HG03039 (cell line): ENCODE data around the gene PRAMEF5.
"Not testable (repeated sequence)": the region's sequence is repeated elsewhere in the genome, so short reads cannot be mapped to it uniquely, and the experiment has no call there.

Experiments used
- ATAC-seq: cut with Tn5 transposase; IDR thresholded peaks from one replicate; pipeline ENCODE4 v1.9.1; 2021; ENCODE audit warnings: mild to moderate bottlenecking, moderate library complexity; ENCODE audit not compliant: unreplicated experiment

PRAMEF5 gene

DNA sequence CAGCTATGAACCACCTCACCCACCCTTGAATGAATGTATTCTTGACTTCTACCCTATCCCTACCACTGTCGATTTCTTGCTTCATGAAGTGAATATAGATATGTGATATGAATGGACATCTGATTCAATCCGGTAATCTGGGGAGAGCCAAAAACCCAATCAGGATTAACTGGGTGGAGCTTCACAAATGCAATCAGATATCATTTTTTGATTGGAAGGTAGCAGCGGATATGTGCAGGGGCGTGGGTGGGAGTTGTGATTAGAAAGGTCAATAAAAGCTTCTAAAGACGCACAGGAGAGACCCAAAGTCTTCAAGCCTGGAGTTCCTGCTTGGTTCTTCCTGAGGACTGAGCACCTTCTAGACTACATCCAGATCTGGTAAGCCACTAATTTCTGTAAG lies at the start of gene PRAMEF5:
TSS of gene PRAMEF5 (plus strand) at position 301 of the 400 bp plus-strand sequence. CDS start 5,071 bp downstream, outside the sequence.
- not testable (repeated sequence) for ATAC-seq

GRCh38 chr1:13208712-13209111 lies 45.3 kb upstream of the PRAMEF5 start:
- ATAC-seq: not testable (repeated sequence)

- ATAC-seq: not testable (repeated sequence)
Observed at GRCh38 chr1:13216619-13217018, 37.4 kb upstream of the PRAMEF5 start.

DNA sequence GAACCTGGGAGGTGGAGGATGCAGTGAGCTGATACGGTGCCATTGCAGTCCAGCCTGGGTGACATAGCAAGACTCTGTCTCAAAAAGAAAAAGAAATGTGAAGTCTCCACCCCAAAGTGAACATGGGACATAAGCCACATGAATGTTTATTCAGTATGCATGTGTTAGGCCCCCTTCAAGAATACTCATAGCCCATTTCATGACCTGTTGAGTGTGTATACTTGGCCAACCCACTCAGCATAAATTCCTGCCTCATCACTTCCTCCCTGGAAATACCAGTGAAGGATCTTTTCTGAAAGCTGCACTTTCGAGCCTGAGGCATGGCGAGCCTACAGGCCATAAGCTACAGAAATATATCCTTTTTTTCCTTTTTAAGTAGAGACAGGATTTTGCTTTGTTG lies 34.8 kb upstream of the PRAMEF5 start:
- ATAC-seq: not testable (repeated sequence)

DNA sequence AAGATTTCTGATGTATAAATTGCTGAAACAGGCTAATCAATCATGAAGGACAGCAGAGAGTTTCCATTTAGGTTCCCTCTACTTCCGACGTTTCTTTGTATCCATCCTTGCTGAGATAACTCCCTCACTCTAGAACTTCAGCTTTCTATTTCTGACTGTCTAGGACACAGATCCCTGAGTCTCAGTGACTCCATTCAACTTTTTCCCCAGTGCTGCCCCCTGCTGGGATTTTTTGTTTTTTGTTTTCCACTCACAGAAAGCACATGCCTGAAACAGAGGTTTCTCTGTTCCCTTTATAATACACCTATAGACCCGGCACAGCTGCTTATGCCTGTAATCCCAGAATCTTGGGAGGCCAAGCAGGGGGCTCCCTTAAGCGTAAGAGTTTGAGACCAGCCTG lies 31.2 kb upstream of the PRAMEF5 start:
- ATAC-seq: not testable (repeated sequence)

DNA sequence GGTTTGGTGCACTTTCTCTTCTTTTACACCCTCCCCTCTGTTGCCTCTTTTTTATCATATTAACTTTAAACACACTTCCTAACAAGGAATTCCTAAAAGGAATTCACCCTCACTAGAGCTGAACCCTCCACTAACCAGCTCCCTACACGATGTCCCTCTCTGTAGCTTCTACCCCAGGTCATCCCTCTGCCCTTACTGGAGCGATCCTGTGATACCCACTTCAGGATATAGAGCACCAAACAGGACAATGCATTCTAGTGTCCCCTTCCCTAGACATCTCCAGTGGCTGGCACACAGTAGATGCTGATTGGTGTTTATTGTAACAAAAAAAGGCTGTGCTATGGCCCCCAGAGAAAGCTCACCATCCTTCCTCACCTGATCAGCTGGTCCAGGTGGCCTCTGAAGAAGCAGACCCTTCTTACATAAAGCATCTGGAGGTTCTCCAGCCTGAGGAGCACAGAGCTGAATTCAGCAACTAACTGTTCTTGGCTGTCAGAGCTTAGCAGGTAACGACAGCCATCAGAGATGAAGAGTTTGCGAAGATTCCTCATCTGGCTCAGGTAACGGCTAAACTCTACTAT lies 29.4 kb upstream of the PRAMEF5 start:
- ATAC-seq: no peak

GRCh38 chr1:13225675-13226204 lies 28.3 kb upstream of the PRAMEF5 start, which contains the start of gene PRAMEF18:
PRAMEF18 (minus strand) TSS chr1:13226154; CDS start chr1:13226106, 48 bp downstream.
- ATAC-seq: not testable (repeated sequence)

- ATAC-seq: not testable (repeated sequence)
Observed at GRCh38 chr1:13227271-13228055, 26.5 kb upstream of the PRAMEF5 start.

DNA sequence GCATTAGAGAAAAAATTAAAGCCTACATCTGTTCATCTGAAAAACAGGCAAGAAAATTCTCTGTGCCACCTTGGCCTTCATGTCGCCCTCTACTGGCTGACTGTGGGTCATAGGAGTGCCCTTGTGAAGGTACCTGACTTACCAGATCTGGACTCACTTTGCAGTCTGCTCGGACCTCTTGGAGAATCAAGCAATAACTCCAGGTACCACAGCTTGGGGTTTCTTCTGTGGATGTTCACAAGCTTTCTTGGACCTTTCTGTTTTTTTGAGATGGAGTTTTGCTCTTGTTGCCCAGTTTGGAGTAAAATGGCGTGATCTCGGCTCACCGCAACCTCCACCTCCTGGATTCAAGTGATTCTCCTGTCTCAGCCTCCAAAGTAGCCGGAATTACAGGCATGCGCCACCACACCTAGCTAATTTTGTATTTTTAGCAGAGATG lies 25.6 kb upstream of the PRAMEF5 start:
- ATAC-seq: no peak

GRCh38 chr1:13230096-13230495 lies 23.9 kb upstream of the PRAMEF5 start:
- ATAC-seq: not testable (repeated sequence)

GRCh38 chr1:13230601-13231000 lies 23.4 kb upstream of the PRAMEF5 start:
- not testable (repeated sequence) for ATAC-seq

DNA sequence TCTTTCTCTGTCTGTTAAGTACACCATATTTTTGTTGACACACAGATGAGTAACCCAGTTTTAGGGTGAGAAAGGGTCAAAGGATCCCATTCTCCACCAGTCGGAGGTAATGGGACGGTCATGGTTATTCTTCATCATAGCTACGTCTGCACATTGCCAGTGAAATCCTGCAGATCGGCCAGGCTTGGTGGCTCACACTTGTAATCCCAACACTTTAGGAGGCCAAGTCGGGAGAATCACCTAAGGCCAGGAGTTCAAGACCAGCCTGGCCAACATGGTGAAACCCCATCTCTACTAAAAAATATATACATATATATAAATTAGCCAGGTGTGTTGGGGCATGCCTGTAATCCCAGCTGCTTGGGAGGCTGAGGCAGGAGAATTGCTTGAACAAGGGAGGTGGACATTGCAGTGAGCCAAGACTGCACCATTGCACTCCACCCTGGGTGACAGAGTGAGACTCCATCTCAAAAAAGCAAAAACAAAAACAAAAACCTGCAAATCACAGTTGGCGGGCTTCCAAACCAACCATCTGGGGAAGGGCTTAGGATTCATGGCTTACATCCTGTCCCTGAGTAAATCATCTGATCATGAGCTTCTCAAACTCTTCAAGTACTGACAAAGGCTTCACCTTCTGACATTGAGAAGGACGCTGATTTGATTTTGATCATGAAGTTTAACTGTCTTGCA lies 22.8 kb upstream of the PRAMEF5 start:
- ATAC-seq: not testable (repeated sequence)

DNA sequence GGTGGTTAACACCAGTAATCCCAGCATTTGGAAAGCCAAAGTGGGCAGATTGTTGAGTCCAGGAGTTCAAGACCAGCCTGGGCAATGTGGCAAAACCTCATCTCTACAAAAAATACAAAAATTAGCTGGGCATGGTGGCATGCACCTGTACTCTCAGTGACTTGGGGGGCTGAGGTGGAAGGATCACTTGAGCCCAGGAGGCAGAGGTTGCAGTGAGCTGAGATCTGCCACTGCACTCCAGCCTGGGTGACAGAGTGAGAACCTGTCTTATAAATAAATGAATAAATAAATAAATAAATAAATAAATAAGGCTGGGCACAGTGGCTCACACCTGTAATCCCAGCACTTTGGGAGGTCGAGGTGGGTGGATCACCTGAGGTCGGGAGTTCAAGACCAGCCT lies 21.9 kb upstream of the PRAMEF5 start:
- ATAC-seq: not testable (repeated sequence)

DNA sequence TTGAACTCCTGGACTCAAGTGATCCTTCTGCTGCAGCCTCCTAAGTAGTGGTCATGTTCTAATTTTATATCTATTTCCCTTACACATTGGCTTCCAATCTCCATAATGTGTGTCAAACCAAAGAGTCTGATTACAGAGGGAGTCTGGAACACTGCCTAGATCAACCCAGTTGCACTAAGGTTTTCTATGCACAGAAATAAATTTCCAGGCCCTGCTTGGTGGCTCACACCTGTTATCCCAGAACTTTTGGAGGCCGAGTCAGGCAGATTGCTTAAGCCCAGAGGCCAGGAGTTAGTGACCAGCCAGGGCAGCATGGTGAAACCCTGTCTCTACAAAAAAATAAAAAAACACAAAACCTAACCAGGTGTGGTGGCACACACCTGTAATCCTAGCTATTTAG lies 19.9 kb upstream of the PRAMEF5 start:
- not testable (repeated sequence) for ATAC-seq

GRCh38 chr1:13237572-13237971 lies 16.4 kb upstream of the PRAMEF5 start:
- ATAC-seq: not testable (repeated sequence)

DNA sequence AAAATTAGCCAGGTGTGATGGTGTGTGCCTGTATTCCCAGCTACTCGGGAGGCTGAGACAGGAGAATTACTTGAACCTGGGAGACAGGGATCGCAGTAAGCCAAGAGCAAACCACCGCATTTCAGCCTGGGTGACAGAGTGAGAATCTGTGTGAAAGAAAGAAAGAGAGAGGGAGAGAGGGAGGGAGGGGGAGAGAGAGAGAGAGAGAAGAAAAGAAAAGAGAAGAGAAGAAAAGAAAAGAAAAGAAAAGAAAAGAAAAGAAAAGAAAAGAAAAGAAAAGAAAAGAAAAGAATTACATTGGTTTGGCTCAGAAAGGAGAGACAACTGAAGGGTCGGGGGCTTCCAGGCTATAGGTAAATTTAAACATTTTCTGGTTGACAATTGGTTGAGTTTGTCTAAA lies 14.4 kb upstream of the PRAMEF5 start:
- not testable (repeated sequence) for ATAC-seq

DNA sequence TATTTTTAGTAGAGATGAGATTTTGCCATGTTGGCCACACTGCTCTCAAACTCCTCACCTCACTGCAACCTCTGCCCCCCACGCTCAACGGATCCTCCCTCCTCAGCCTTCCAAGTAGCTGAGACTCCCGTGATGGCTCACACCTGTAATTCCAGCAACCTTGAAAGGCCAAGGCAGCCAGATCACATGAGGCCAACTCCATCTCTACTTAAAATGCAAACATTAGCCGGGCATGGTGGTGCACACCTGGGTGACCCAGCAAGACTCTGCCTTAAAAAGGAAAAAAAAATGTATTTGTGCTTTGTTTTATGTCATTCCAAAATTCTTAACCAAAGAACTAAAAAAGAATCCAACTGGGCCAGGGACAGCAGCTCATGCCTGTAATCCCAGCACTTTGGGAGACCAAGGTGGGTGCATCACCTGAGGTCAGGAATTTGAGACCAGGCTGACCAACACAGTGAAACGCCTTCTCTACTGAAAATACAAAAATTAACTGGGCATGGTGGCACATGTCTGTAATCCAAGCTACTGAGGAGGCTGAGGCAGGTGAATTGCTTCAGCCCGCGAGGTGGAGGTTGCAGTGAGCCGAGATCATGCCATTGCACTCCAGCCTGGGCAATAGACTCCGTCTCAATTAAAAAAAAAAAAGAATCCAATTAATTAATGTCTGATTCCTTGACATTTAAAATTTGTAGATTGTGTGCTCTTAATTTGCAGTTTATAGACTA lies 10.3 kb upstream of the PRAMEF5 start:
- ATAC-seq: not testable (repeated sequence)

- not testable (repeated sequence) for ATAC-seq
Observed at GRCh38 chr1:13245841-13246553, 8.0 kb upstream of the PRAMEF5 start.

GRCh38 chr1:13246554-13246871 lies 7.5 kb upstream of the PRAMEF5 start:
- ATAC-seq: not testable (repeated sequence)

DNA sequence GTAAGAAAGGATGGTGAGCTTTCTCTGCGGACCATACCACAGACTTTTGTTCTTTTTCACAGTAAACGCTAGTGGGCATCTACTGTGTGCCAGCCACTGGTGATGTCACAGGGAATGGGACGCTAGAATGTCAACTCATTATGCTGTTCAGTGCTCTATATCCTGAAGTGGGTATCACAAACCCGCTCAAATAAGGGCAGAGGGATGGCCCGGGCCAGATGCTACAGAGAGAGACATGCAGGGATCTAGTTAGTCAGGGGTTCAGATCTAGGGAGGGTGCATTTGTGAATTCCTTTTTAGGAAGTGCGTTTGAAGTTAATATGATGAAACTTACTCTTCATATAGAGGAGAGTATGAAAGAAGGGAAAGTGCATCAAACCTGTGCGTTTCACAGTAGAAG lies 6.9 kb upstream of the PRAMEF5 start:
- not testable (repeated sequence) for ATAC-seq
